GM19397 (cell line): ENCODE measurements around the gene COLEC11.
"Not testable (repeated sequence)": the region's sequence is repeated elsewhere in the genome, so short reads cannot be mapped to it uniquely, and the experiment has no call there.

Experiments used
- ATAC-seq: cut with Tn5 transposase; IDR thresholded peaks from one replicate; pipeline ENCODE4 v1.9.1; 2021; ENCODE audit warnings: mild to moderate bottlenecking, moderate library complexity; ENCODE audit not compliant: unreplicated experiment

Gene COLEC11

DNA sequence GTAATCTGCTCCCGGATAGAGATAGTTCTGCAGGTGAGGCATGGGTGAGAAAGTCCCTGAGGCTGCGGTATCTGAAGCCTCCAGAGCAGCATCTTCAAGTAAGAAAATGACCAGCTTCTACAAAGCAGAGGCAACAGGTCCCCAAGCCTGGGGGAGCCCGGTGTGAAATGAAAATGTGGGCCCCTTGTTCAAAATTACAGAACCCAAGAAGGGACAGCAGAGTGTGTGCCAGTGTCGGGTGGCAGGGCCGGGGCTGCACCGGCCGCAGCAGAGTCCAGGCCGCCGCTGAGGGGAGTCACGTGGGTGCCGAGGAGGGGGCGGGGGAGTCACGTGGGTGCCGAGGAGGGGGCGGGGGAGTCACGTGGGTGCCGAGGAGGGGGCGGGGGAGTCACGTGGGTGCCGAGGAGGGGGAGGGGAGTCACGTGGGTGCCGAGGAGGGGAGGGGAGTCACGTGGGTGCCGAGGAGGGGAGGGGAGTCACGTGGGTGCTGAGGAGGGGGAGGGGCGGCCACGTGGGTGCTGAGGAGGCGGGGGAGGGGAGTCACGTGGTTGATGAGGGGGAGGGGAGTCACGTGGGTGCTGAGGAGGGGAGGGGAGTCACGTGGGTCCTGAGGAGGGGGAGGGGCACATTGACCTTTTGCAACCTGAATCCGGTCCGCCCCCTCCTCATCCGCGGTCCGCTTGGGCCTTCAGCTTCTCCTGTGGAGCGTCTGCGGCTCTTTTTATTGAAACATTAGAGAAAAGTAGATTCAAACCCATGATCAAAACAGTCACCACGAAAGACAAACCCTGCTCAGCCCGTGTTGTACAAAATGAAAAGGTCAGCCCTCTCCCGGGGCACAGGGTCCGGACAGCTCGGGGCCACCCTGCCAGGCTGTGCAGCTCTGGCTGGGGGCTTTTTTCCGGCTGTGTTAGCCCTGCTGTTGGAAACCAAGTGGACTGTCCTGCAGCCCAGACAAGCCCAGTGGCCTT is 10.4 kb downstream of the COLEC11 start:
- no peak for ATAC-seq

DNA sequence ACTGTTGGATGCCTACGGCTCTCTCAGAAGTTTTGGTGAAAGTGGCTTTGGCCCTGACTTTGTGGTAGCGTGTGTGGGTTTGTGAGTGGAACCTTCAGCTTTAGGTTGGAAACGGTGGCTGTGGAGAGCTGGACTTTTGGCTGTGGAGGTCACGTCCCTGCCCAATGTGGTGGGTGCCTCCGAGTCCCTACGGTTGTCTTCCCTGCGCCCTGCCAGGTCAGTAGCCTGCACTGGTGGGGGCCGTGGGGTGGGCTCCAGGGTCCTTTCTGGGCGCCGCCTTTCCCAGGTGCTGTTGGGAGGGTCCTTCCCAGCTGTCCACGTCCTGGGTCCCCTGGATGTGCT is 11.1 kb downstream of the COLEC11 start:
- no peak for ATAC-seq

DNA sequence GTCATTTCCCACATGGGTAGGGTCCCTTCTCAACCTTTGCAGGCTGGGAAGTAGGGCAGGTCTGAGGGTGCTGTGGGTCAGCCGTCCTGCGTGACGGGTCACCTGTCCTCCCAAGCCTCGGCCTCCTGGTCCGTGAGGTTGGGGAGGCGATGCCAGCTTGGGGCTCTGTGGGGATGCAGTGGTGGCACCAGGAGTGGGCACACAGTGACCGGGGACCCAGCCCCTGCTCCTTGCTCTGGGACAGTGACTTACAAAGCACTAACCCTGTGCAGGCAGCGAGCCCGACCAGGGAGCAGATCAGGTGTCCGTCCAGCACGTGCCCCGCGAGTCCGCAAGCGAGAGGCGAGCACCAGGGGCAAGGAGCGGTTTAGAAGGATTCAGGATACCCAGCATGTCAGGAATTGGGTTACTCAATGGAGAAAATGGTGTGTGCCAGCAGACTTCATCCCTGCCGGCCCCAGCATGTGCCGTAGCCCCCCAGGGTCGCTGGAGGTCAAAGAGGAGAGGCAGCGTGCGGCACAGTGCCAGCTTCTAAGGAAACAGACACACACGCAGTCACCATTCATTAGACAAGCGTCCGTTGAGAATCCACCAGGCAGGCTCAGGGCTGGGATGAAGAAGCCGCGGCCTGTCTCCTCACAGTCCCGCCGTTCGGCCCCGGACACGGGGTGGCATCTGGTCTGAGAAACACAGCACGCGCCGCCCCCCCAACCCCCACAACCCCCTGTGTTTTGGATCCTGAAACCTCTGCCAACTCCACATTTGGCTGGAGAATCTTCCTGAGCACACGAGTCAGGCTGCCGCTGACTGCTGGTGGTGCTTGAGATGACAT is 11.7 kb downstream of the COLEC11 start:
- no peak for ATAC-seq

DNA sequence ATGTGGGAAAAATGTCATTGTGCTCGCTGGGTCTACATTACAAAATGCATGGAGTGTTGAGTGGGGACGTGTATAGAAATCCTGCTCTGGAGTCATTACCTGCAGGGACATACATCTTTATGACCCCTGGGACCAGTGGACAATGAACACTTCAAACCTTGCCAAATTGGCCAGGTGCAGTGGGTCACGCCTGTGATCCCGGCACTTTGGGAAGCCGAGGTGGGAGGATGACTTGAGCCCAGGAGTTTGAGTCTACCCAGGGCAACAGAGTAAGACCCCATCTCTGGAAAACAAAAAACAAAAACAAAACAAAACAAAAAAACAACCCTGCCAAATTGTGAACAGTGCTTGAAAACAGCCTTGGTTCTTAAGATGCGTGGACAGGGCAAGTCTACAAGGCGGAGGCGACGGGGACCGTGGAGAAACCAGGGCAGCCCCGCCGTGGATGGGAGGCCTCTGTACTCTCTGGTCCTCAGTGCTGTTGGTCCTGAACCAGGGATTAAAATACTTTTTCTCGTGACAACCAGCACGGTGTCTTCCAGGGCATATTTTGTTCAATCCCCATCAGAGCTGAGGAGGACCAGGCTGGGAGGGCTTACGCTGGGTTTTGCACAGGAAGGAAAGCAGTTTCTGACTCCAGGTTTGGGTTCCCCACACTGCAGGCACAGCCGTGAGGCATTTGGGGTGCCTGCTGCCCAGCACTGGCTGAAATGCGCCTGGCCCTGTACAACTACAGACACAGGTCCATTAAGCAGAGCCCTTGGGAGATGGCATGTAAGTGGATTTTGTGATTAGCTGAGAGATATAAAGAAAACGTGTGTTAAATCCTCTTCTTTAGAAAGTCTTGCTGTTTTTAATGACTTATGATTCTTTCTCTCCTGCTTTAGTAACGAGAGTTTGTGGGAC is 13.7 kb downstream of the COLEC11 start:
- no peak for ATAC-seq

DNA sequence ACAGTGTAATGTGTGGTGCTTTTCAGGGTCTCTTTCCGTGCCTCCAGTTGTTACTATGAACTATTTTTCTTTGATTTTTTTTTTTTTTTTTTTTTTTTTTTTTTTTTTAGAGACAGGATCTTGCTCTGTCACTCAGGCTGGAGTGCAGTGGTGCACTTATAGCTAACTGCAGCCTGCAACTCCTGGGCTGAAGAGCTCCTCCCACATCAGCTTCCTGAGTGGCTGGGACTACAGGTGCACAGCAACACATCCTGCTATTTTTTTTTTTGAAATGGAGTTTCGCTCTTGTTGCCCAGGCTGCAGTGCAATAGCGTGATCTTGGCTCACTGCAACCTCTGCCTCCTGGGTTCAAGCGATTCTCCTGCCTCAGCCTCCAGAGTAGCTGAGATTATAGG is 14.4 kb downstream of the COLEC11 start:
- peak; percentile 60 for ATAC-seq

DNA sequence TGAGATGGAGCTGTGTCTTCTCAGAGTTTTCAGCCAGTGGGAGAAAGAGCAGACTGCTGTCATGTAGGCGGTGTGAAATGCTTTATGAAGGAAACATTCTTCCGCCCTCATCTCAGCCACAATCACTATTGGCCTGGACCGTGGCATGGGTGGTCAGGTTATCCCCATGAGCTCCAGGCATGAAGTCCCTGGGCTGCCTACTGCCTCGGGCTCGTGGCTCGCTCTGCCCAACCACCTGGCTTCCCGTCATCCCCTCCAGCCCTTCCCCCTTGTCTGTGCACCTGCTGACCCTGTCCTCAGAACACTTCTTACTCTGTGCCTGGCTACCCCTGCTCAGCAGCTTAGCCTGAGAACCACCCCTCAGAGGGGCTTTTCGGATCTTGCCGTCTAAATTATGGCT is 15.5 kb downstream of the COLEC11 start:
- no peak for ATAC-seq

DNA sequence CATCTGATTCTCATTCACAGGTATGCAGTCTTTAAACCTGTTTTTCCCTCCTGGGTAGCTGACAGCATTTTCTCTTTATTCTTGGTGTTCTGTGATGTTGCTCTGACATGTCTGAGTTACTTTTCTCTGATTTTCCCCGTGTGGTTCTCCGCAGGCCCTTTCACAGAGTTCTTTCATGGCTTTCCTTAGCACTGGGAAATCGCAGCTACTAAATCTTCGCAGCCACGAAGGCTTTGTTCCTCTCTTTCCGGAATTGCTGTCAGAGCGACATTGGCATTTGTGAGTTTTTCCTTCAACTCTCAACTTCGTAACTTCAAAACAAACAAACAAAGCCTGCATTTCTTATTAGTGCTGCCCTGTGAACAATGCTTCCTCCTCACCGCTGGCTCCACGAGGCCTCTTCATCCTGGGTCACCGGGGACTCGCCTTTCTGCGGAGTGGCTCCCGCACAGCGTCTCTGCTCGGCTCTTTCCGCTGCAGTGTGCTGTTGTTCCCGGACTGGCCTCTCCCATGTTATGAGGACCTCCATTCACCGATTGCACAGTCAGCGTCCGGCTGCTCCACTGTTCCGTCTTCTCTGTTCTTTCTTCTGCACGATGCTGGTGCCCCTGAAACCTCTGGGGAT is 16.1 kb downstream of the COLEC11 start:
- ATAC-seq: no peak

DNA sequence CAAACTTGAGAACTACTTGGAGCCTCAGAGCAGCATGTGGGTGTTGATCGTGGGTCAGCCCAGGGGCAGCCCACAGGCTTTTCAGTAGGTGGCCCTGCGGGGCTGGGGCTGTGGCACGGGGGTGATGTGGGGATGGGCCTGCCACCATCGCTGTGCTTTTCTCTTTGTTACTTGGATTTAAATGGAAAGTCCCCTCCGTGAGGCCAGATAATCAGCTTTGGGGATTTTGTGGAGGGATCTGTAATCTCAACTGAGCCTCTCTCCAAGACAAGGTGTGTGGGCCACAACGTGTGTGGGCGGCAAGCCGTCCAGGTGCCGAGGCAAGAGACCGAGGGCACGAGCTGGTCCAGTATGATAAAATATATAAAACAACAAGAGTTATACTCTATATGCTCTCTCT is 16.7 kb downstream of the COLEC11 start:
- ATAC-seq: no peak

DNA sequence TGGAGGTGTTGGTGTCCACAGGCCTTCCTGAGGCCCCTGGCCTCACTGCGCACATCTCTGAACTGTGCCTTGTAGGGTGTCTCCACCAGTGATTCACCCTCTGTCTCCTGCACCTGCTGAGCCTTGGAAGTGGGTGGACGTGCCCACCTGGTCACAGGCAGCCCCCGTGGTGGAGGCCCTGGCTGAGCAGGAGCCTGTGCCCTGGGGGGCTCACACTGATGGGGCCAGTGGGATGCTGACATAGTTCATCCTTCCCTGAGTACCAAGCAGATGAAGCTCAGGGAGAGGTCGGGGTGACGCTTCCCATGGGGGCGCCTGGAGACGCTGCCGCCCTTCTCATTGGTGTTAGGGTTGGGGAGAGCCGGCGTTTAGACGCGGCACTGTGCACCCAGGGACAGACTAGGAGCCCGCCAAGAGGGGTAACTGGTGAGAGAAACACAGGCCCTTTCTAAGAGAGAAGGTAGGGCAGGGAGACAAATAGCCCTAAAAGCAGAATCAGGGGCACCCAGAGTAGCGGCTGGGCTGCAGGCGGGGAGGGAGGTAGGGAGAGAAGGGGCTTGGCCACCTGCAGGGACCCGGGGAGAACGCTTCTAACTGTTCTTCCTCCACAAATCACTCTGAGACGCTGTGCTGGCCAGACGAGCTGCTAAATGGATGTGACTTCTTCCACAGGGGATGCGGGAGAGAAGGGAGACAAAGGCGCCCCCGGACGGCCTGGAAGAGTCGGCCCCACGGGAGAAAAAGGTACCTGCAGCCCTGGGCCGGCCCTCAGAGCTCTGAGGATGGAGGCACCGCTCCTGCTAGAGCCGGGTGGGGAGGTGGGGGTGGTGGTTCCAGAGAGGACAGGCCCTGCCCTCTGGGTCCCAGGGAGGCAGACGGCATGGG is 18.0 kb downstream of the COLEC11 start:
- ATAC-seq: no peak

DNA sequence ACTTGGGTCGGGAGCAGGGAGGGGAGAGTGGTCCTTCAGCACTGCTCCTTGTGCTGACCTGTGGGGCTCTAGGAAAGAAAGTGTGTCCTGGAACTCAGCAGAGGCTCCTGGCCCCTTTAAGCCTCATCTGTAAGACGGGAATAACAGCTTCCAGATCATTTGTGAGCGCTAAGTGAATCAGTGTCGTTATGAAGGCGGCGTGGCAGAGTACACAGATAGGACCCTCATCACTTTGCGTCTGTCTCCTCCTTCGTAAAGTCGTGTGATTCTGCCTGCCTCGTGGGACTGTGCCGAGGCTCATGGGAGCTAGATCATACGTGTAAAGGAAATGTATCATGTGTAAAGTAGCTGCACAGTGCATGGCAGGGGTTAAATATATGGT is 18.6 kb downstream of the COLEC11 start:
- ATAC-seq: no peak

DNA sequence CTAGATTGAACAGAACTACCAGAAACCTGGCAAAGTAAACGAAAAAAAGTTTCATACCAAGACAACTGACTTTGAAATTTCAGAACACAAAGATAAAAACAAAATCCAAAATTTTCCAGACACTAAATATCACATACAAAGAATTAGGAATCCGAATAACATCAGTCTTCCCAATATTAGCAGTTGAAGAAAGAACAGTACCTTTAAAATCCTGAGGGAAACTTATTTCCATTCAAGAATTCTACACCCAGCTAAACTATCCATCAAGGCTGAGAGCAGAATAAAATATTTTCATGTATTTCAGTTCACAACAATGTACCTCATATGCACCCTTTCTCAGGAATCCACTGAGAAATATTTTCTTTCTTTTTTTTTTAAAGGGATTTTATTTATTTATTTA is 19.8 kb downstream of the COLEC11 start:
- ATAC-seq: not testable (repeated sequence)

DNA sequence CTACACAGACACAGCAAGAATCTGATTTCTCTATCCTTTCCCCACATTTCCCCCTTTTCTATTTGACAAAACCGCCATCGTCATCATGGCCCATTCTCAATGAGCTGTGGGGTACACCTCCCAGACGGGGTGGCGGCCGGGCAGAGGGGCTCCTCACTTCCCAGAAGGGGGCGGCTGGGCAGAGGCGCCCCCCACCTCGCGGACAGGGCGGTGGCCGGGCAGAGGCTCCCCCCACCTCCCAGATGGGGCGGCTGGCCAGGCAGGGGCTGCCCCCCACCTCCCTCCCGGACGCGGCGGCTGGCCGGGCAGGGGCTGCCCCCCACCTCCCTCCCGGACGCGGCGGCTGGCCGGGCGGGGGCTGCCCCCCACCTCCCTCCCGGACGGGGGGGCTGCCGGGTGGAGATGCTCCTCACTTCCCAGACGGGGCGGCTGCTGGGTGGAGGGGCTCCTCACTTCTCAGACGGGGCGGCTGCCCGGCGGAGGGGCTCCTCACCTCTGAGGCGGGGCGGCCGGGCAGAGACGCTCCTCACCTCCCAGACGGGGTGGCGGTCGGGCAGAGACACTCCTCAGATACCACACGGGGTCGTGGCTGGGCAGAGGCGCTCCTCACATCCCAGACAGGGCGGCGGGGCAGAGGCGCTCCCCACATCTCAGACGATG is 20.8 kb downstream of the COLEC11 start:
- not testable (repeated sequence) for ATAC-seq

DNA sequence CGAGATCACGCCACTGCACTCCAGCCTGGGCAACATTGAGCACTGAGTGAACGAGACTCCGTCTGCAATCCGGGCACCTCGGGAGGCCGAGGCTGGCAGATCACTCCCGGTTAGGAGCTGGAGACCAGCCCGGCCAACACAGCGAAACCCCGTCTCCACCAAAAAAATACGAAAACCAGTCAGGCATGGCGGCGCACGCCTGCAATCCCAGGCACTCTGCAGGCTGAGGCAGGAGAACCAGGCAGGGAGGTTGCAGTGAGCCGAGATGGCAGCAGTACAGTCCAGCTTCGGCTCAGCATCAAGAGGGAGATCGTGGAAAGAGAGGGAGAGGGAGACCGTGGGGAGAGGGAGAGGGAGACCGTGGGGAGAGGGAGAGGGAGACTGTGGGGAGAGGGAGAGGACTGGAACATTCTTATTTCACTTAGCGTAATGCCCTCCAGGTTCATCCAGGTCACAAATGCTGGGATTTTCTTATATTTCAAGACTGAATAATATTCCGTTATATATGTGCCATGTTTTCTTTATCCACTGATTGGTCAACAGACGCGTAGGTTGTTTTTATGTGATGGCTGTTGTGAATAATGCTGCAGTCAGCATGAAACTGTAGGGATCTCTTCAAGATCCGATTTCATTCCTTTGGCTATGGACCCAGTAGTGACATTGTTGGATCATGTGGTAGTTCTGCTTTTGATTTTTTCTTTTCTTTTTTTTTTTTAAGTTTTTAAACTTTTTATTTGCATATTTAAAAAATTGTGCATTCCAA is 21.7 kb downstream of the COLEC11 start:
- not testable (repeated sequence) for ATAC-seq

DNA sequence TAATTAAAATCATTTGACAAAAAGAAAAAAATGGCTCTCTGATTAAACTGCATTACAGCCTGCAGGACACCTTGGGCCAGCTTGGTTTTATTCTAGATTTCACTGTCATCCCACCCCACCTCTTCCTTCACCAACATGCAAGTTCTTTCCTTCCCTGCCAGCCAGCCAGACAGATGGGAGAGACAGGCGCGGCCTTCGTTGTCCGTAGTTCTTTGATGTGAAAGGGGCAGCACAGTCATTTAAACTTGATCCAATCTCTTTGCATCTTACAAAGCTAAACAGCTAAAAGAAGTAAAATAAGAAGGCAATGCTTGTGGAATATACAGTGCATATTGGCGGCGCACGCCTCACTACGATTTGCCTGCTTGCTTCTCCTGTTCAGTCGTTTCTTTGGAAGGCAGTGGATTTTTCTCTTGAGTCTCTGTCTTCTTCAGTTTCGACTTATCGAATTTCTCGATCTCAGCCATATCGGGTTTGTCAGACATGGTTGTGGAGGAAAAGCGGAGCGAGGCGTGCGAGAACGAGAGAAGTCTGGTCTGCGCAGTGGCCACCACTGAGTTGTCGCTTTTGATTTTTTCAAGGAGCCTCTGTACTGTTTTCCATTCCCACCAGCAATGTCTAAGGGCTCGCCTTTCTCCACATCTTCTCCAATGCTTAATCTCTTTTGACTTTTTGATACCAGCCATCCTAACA is 22.4 kb downstream of the COLEC11 start:
- no peak for ATAC-seq

DNA sequence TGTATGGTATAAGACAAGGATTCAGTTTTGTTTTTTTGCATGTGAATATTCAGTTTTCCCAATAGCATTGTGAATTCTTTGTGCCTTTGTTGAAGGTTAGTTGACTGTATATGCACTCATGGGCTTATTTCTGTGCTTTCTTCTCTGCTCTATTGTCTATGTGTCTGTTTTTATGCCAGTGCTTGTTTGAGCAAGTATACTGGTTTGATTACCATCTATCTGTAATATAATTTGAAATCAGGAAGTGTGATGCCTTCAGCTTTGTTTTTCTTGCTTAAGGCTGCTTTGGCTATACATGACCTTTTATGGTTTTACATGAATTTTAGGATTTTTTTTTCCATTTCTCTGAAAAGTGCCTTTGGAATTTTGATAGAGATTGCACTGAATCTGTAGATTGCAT is 23.5 kb downstream of the COLEC11 start:
- no peak for ATAC-seq

DNA sequence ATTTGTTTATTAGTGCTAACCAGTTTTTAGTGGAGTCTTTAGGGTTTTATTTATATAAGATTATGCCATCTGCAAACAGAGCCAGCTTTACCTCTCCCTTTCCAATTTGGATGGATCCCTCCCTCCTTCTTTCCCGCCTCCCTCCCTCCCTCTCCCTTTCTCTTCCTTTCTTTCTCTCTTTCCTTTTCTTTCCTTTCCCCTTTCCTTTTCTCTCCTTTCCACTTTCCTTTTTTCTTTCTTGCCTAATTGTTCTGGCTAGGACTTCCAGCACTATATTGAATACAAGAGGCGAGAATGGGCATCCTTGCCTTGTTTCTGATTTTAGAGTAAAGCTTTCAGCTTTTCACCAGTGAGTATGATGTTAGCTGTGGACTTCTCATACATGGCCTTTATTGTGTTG is 24.1 kb downstream of the COLEC11 start:
- ATAC-seq: no peak

DNA sequence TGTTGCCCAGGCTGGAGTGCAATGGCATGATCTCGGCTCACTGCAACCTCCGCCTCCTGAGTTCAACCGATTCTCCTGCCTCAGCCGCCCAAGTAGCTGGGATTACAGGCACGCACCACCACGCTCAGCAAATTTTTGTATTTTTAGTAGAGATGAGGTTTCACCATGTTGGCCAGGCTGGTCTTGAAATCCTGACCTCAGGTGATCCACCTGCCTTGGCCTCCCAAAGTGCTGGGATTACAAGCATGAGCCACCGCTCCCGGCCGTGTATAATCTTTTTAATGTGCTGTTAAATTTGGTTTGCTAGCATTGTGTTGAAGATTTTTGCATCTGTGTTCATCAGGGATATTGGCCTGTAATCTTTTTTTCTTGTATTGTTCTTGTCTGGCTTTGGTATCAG is 24.7 kb downstream of the COLEC11 start:
- ATAC-seq: not testable (repeated sequence)

DNA sequence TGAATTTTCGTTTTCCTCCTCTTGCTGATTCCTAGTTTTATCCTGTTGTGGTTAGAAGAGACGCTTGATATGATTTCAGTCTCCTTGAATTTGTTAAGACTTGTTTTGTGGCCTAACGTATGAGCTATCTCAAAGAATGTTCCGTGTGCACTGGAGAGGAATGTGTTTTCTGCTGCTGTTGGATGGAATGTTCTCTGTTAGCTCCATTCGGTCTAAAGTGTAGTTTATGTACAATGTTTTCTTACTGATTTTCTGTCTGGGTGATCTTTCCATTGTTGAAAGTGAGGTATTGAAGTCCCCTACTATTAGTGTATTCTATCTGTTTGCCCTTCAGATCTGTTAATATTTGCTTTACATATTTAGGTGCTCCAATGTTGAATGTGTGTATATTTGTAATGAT is 25.9 kb downstream of the COLEC11 start:
- no peak for ATAC-seq
